HG03342 (cell line): ENCODE data around the gene PPP2R5B.

Source experiments
- ATAC-seq: cut with Tn5 transposase; IDR thresholded peaks from one replicate; pipeline ENCODE4 v1.9.1; 2021; ENCODE audit warnings: mild to moderate bottlenecking, moderate library complexity; ENCODE audit not compliant: unreplicated experiment

The PPP2R5B gene

GRCh38 chr11:64888729-64889511 is 35.6 kb upstream of the PPP2R5B start:
- ATAC-seq: no peak

GRCh38 chr11:64890522-64890939 is 34.0 kb upstream of the PPP2R5B start:
- ATAC-seq: no peak

GRCh38 chr11:64891215-64891848 is 33.2 kb upstream of the PPP2R5B start:
- ATAC-seq: no peak

DNA sequence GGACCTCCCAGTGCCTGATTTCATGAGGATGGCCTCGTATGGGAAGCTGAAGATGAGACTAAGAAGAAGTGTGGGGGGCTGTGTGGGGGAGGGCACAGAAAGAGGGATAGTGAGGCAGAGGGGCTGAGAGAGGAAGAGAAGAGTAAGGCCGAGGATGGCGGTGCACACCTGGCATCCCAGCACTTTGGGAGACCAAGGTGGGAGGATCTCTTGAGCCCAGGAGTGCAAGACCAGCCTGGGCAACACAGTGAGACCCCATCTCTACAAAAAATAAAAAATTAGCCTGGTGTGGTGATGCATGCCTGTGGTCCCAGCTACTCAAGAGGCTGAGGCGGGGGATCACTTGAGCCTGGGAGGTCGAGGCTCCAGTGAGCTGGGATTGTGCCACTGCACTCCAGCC is 32.6 kb upstream of the PPP2R5B start:
- no peak for ATAC-seq

DNA sequence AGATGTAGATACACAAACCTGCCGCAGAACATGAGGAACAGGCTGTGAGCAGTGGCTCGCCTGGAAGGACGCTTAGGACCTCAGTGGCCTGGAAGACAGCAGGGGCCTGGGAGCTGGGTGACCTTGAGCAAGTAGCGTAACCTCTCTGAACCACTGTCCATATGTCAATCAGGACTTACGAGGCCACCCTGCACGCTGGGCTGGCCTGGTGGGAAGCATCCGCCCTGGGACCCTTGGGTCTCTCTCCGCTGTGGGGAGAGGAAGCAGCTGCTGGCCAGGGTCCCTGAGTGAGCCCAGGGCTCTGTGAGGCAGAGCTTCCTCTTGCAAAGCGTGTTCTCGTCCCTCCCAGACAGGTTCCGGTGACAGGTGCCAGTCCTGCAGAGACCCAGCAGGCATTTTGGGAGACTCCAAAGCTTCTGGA is 32.1 kb upstream of the PPP2R5B start:
- ATAC-seq: no peak

- ATAC-seq: no peak
These were observed 31.7 kb upstream of the PPP2R5B start for GRCh38 chr11:64892838-64893193.

DNA sequence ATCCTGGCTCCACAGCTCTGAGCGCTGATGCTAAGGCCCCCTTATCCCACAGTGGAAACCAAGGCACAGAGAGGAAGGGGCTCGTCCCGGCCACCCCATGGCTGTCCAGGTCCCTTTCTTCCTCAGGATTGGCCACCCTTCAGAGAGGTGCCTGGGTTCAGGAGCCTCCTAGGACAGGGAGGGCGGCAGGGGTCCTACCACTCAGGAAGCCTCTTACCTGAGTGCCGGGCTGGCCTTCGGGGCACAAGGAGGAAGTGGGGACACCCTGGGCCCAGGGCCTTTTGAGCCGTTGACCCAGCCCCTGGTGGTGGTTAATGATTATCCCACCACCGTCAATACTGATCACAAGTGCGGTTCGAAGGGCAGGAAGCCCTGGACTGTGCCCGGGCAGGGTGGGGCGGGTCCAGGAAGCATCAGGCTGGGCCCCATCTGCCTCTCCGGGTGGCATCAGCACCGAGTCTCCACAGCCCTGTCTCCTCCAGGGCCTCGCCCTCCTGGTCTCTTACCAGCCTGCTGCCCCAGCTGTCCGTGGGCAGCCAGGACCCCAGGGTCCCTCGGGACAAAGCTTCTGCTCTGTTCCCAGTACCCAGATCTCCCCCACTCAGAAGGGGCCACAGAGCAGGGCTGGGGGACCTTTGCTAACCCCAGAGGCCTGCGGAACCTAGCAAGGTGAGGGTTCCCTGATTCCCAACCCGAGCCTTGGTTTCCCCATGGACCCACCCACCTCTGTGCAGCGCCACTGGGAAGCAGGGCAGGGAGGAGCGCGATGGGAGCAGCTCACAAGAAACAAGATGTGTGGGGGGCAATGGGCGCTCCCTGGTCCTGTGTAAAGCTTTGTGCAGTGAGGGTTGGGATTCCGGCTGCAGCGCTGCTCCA is 31.1 kb upstream of the PPP2R5B start:
- no peak for ATAC-seq

- ATAC-seq: peak; percentile 57
These were observed 30.2 kb upstream of the PPP2R5B start for GRCh38 chr11:64894070-64894811.

- ATAC-seq: no peak
These were observed 29.6 kb upstream of the PPP2R5B start for GRCh38 chr11:64894812-64895452.

- no peak for ATAC-seq
These were observed 28.0 kb upstream of the PPP2R5B start for GRCh38 chr11:64896448-64897022.

GRCh38 chr11:64897381-64898075 is 27.0 kb upstream of the PPP2R5B start:
- ATAC-seq: no peak

DNA sequence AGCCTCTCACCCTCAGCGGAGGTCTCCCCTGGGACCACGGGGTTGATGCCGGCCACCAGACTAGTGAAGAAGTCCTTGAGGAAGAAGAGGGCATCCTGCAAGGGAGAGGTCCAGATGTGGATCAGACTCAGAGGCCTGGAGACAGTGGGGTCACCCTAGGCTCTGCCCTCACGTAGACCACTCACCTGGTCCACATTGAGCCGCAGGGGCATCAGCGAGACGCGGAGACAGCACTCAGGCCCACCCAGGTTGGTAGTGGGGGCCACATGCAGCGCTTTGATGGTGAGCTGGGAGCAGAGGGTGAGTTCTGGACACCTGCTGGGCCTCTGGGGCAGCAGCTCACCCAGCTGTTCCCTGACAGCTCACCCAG is 26.4 kb upstream of the PPP2R5B start:
- no peak for ATAC-seq

DNA sequence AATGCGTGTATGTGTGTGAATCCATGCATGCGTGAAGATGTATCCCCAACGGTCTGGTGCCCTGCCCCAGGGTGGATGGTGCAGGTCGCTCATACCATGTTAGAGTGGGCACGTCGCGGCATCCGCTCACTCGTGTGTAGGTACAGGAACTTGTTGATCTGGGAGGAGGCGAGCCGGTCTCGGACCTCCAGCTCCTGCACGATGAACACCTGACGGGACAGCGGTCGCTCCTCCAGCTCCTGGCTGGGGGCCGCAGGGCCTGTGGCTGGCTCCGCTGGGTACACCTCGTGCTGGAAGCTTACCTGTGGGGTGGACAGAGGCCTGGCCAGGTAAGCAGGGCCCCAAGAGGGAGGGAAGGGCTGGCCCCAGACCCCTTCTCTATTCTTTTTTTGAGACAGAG is 25.9 kb upstream of the PPP2R5B start:
- no peak for ATAC-seq

GRCh38 chr11:64900263-64900678 is 24.2 kb upstream of the PPP2R5B start:
- ATAC-seq: no peak

- no peak for ATAC-seq
These were observed 23.7 kb upstream of the PPP2R5B start for GRCh38 chr11:64900774-64901173.

- ATAC-seq: no peak
These were observed 22.2 kb upstream of the PPP2R5B start for GRCh38 chr11:64902102-64902900.

DNA sequence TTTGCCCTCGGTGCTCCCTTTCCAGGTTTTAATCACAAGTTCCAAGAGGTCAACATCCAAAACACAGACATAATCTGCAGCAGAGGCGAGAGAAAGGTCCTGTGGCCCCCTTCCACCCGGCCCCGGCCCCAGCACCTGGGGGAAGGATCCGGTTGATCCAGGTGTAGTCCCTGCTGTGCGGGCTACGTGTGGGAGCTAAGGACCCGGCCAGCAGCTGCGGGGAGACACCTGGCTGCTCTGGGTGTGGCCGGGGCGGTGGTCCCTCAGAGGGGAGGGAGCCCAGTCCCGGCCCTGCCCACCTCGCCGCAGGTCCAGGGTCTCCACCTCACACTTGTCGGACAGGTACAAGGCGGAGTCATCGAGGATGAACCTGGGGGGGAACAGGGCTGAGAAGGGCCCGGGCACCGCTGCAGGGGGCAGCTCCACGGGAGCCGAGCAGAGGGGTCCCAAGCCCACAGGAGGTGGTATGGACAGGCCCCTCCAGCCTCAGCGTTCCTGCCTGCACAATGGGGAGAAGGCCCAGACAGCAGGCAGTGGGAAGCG is 21.1 kb upstream of the PPP2R5B start:
- no peak for ATAC-seq

DNA sequence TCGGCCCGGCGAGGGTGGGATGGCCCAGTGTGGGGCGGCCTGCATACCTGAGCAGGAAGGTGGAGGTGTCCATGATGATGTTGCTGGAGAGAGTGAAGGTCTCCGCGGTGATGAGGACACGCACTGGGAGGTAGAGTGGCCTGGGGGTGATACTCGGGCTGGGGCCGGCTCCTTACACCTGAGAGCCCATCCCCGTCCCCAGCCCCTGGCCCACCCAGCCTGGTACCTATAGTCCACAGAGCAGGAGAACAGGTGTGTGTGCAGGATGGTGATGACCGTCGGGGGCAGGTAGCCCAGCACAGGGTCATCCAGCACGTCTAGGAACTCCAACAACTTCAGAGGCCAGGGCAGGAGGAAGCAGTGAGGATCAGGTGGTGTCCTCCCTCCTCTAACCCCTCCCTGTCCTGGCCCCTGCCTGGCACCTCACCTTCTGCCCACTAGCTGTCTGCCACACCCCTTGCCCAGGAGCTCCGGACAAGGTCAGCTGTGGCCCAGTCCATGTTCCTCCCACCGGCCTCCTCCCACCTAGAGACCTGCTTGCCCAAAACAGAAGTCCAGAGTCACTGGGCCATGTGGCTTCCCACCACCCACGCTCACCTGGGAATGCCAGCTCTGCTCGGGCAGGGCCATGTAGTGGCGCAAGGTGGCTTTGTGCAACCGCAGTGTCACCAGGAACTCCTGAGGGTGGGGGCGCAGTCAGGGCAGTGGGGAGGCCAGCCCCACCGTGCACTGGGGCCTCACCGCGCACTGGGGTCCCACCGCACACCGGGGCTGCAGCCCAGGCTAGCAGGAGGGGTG is 18.8 kb upstream of the PPP2R5B start:
- no peak for ATAC-seq
